ENCODE data around the gene INTS13. TPM values are rescaled to one million over a fixed set of nuclear protein-coding genes. Genes with fewer than 3 reads are reported as not detected.
A peak's percentile ranks its signal among the peaks of the same experiment; 100 is the strongest.

INTS13 gene
- total RNA-seq, 4 donors from 2014 or later = 6.4 to 120 (median 15.7) TPM

DNA sequence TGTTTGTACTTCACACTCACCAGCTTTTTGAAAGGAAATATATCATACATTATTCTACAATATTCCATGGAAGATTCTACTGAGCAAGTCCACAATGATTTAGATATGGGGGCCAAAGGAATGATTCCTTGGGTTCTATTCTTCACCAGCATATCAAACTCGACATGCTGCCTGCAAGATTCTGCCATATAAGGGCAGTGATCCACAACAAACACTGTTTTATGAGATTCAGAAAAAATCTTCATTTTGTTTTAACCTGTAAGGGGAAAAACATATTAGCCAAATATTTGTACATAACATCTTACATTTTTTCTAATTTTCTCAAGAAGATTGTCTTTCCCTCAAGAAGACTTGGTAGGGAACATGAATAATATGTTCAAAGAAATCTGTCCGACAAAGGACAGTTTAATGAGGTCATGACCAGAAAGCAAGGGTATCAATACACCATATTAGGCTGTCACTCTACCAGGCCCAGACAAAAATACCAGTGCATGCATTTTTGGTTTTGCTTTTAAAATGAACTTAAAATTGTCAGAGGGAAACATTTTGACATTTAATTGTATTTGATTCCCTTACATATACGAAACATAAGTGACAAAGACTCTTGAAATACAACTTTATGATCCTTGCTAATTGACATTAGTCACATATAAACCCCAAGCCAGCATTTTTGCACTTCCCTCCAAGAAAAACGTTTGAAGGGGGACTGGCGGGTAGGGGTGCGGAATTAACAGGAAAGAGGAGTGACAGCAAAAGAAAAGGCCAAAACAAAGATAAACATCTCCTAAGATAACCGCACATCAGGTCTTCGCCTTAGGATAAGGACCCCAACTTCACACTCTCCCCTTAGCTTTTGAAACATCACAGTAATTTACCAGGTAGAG is 980 bp downstream of the INTS13 start:
- peaks cover 6 to 47% (median 34%) of the 10 kb centered on the region in 4 donors for H3K4me1 ChIP-seq
- H3K27me3 ChIP-seq = no peaks in the 10 kb centered on the region
- in situ Hi-C loops (cut with MboI; ENCODE audit: low pct_ligation_motif_present in 1 of 4, low pct_unique_long_range_greater_than_20kb in 1 of 4, low sequenced_read_pairs in 3 of 4) = no loop called here
- peak overlapping the region; percentile 93 to 97 (median 94) for H3K27ac ChIP-seq
- peaks cover 0 to 7% (median 0%) of the 10 kb centered on the region in 4 donors for H3K36me3 ChIP-seq
- H3K9me3 ChIP-seq = no peaks in the 10 kb centered on the region
- 8 to 9% methylated on average over 6 to 8 of the region's 8 CpGs for WGBS, 2 donors (ENCODE audit: low coverage in 1 of 2)
- no peak for DNase-seq
- intact Hi-C loops (cut with DNase I; ENCODE audit: low total_unique reads) = loop anchor here (5.0 kb wide), 1 partner anchor 76 kb away; the partner anchor contains the start of gene TM7SF3
- no peak for TF ChIP-seq EP300 (IDR thresholded peaks at IDR 0.05; ENCODE audit: low read depth)
- TF ChIP-seq POLR2A (IDR thresholded peaks at IDR 0.05) = no peak
- no peak for TF ChIP-seq POLR2AphosphoS5 (IDR thresholded peaks at IDR 0.05)
- TF ChIP-seq, protein P1, sequence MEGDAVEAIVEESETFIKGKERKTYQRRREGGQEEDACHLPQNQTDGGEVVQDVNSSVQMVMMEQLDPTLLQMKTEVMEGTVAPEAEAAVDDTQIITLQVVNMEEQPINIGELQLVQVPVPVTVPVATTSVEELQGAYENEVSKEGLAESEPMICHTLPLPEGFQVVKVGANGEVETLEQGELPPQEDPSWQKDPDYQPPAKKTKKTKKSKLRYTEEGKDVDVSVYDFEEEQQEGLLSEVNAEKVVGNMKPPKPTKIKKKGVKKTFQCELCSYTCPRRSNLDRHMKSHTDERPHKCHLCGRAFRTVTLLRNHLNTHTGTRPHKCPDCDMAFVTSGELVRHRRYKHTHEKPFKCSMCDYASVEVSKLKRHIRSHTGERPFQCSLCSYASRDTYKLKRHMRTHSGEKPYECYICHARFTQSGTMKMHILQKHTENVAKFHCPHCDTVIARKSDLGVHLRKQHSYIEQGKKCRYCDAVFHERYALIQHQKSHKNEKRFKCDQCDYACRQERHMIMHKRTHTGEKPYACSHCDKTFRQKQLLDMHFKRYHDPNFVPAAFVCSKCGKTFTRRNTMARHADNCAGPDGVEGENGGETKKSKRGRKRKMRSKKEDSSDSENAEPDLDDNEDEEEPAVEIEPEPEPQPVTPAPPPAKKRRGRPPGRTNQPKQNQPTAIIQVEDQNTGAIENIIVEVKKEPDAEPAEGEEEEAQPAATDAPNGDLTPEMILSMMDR (IDR thresholded peaks at IDR 0.05) = no peak
- peak overlapping the region; percentile 40 to 88 (median 76) for H3K4me3 ChIP-seq

DNA sequence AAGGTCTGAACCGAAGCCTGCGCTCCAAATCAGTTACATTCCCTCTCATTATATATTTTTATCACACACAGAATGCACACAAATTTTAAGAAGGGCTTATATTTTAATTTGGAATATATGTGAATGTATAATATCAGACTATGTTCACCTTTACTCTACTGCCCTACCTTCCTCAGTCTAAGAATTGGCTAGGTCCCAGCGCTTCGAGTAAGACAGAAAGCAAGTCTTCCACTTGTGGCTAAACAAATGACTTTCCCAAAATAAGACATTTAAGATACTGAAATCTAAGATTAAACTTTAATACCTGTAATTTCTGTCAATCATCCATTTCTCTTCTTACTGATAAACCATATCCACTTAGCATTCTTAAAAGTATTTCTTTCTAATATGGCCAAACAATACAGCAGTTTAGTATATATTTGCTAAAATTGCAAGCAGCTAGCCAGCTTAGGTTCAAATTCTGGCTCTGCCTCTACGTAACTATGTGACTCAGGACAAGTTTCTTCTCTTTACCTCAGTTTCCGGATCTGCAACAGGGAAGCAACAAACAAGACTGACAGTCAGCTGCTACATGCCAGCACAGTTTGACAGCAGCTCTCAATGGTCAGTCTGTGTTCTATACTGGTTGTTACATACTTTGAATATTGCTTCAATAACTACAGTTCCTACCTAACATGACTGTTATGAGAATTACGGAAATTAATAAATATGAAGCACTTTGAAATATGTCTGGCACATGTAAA is 2.0 kb downstream of the INTS13 start:
- H3K4me3 ChIP-seq = no peak overlapping the region
- WGBS, 2 donors (ENCODE audit: low coverage in 1 of 2) = 63 to 64% methylated on average over 7 of the region's 7 CpGs
- in situ Hi-C loops (cut with MboI; ENCODE audit: low pct_ligation_motif_present in 1 of 4, low pct_unique_long_range_greater_than_20kb in 1 of 4, low sequenced_read_pairs in 3 of 4) = no loop called here
- H3K27ac ChIP-seq = peak overlapping the region in 3 of 4 donors; percentile 93 to 97 (median 96)
- TF ChIP-seq POLR2A (IDR thresholded peaks at IDR 0.05) (no peak), EP300 (IDR thresholded peaks at IDR 0.05; ENCODE audit: low read depth) (no peak), POLR2AphosphoS5 (IDR thresholded peaks at IDR 0.05) (no peak)
- TF ChIP-seq, protein P1 (IDR thresholded peaks at IDR 0.05) = no peak
- no peaks in the 10 kb centered on the region for H3K27me3 ChIP-seq
- intact Hi-C loops (cut with DNase I; ENCODE audit: low total_unique reads) = loop anchor here (5.0 kb wide), 1 partner anchor 76 kb away; the partner anchor contains the start of gene TM7SF3
- H3K9me3 ChIP-seq = no peaks in the 10 kb centered on the region
- H3K4me1 ChIP-seq = peaks cover 6 to 39% (median 33%) of the 10 kb centered on the region in 4 donors
- H3K36me3 ChIP-seq = peaks cover 0 to 10% (median 0%) of the 10 kb centered on the region in 4 donors
- no peak for DNase-seq

DNA sequence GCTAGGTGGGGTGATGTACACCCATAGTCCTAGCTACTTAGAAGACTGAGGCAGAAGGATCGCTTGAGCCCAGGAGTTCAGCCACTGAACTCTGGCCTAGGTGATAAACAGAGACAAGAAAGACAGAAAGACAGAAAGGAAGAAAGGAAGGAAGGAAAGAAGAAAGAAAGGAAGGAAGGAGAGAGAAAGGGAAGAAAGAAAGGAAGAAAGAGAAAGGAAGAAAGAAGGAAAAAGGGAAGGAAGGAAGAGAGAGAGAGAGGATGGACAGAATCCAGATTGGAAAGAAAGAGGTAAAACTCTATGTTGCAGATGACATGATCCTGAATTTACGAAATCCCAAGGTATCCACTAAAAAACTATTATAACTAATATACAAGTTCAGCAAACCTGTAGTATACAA is 8.2 kb downstream of the INTS13 start:
- no peaks in the 10 kb centered on the region for H3K27me3 ChIP-seq
- DNase-seq = no peak
- H3K4me1 ChIP-seq = no peaks in the 10 kb centered on the region
- H3K36me3 ChIP-seq = peaks cover 0 to 44% (median 13%) of the 10 kb centered on the region in 4 donors
- TF ChIP-seq, protein P1 (IDR thresholded peaks at IDR 0.05) = no peak
- TF ChIP-seq POLR2A (IDR thresholded peaks at IDR 0.05) (no peak), EP300 (IDR thresholded peaks at IDR 0.05; ENCODE audit: low read depth) (no peak), POLR2AphosphoS5 (IDR thresholded peaks at IDR 0.05) (no peak)
- WGBS, 2 donors (ENCODE audit: low coverage in 1 of 2) = 95 to 100% methylated on average over 2 of the region's 2 CpGs
- no peaks in the 10 kb centered on the region for H3K9me3 ChIP-seq
- no peak overlapping the region for H3K4me3 ChIP-seq
- intact Hi-C loops (cut with DNase I; ENCODE audit: low total_unique reads) = no loop called here
- H3K27ac ChIP-seq = no peak overlapping the region
- in situ Hi-C loops (cut with MboI; ENCODE audit: low pct_ligation_motif_present in 1 of 4, low pct_unique_long_range_greater_than_20kb in 1 of 4, low sequenced_read_pairs in 3 of 4) = no loop called here

DNA sequence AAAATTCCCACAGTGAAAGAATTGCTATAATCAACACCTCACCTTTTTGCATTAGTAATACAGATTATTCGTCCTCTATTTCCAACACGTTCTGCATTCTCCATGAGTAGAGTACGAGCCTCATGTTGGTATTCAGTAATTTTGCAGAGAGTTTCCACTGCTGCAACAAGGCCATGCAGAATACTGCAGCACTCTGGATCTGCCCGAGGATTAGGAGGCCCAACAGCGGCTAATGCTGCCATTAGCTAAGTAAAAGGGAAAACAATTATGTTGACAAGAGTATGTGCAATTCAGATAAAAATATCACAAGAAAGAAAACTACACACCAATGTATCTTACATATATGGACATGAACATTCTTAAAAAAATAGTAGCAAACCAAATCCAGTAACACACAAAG is 9.1 kb downstream of the INTS13 start:
- Histone ChIP-seq H3K36me3 (peaks cover 0 to 48% (median 16%) of the 10 kb centered on the region in 4 donors), H3K9me3 (no peaks in the 10 kb centered on the region), H3K4me1 (no peaks in the 10 kb centered on the region), H3K27ac (no peak overlapping the region), H3K27me3 (no peaks in the 10 kb centered on the region), H3K4me3 (no peak overlapping the region)
- intact Hi-C loops (cut with DNase I; ENCODE audit: low total_unique reads) = no loop called here
- TF ChIP-seq, protein P1 (IDR thresholded peaks at IDR 0.05) = no peak
- TF ChIP-seq POLR2A (IDR thresholded peaks at IDR 0.05) (no peak), EP300 (IDR thresholded peaks at IDR 0.05; ENCODE audit: low read depth) (no peak), POLR2AphosphoS5 (IDR thresholded peaks at IDR 0.05) (no peak)
- DNase-seq = no peak
- WGBS, 2 donors (ENCODE audit: low coverage in 1 of 2) = 86 to 95% methylated on average over 3 to 5 of the region's 5 CpGs
- in situ Hi-C loops (cut with MboI; ENCODE audit: low pct_ligation_motif_present in 1 of 4, low pct_unique_long_range_greater_than_20kb in 1 of 4, low sequenced_read_pairs in 3 of 4) = no loop called here
